Activated CD4-positive, CD25-positive, alpha-beta regulatory T cell (primary cell): ENCODE measurements around the gene ADCY9.
"Not testable (repeated sequence)": the region's sequence is repeated elsewhere in the genome, so short reads cannot be mapped to it uniquely, and the experiment has no call there.

Experiments used
- DNase-seq, 4 experiments: peaks; one replicate each; lab custom pipeline; 2025; lab: John Stamatoyannopoulos, UW

ADCY9 gene

DNA sequence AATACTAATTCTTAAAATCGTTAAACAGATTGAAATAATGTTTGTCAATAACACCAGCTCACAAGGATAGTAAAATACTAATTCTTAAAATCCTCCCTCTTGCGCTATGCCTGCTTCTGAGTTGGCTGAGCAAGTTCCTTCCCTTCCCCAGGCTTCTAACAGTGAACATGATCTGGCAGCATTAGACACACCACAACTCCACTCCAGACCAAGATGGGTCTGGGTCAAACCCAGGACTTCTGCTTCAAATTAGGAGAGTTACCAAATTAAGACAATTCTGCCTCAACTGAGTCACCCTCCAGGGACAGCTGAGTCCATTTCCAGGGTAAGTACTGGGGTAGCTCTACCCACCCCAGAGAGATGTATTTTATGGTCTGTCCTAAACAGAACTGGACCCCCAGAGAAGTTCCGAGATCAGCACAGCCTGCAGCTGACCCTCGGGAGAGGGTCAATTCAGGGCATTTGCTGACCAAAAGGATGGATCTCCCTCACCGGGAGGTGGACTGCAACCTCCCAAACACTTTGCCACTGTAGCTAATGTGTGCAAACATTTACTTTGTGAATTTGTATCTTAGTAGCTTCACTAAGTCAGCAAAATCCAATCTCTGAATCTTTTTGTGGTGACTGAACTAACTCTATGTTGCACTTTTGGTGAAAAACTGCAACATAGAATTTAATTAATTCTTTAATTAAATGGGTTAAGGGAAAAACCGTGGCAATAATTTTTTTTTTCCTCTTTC is 48.8 kb downstream of the ADCY9 start:
- no peak for DNase-seq

- no peak for DNase-seq
Measured at GRCh38 chr16:4064950-4065352, 51.3 kb downstream of the ADCY9 start.

- no peak for DNase-seq
Measured at GRCh38 chr16:4062212-4062802, 53.9 kb downstream of the ADCY9 start.

GRCh38 chr16:4060823-4061222 is 55.4 kb downstream of the ADCY9 start:
- no peak for DNase-seq

GRCh38 chr16:4060009-4060408 is 56.2 kb downstream of the ADCY9 start:
- no peak for DNase-seq

DNA sequence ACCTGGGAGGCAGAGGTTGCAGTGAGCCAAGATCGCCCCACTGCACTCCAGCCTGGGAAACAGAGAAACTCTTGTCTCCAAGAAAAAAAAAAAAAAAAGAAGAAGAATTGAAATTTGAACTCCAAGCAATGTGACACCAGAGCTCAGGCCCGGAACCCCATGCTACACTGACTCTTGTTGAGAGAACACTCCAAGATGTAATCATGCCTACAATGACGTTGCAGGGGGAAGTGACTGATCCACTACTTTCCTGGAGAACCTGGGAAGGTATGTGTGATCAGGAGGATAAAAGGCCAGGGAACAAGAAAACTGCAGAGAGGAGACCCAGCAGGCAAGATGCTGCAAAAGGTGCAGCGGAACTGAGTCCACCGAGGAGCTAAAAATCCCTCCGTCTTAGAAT is 57.9 kb downstream of the ADCY9 start:
- no peak for DNase-seq

GRCh38 chr16:4057439-4057877 is 58.8 kb downstream of the ADCY9 start:
- DNase-seq = no peak

DNA sequence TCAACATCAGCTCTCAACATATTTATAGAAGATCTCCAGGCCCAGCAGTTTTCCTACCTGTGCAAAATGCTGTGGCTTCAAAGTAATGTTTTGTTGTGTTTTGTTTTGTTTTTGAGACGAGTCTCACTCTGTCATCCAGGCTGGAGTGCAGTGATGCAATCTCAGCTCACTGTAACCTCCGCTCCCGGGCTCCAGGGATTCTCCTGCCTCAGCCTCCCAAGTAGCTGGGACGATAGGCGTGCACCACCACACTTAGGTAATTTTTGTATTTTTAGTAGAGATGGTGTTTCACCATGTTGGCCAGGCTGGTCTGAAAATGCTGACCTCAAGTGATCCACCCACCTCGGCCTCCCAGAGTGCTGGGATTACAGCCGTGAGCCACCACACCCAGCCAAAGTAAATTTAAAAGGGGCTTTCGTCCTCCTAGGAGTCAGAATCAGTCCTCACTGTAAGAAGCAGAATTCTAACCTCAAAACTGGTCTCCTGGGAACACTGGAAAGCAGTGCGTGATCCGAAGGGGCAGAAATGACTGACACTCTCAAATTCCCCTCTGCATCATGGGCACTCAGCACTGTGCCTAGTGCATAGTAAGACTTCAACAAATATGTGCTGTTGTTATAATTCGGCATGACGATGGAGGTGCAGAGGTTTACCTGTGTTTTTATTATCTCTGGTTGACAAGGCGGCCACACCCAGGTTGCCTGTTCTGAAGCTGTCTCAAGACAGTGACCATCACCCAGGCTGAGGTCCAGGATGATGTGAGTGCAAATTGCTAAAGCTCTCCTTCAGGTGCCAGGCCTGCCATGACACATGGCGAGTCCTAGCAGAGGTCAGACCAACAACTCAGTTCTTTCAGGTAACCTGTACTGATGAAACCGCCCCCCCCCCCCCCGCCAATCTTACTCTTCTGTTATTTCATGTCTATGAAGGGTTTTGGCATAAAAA is 59.8 kb downstream of the ADCY9 start:
- no peak for DNase-seq

DNA sequence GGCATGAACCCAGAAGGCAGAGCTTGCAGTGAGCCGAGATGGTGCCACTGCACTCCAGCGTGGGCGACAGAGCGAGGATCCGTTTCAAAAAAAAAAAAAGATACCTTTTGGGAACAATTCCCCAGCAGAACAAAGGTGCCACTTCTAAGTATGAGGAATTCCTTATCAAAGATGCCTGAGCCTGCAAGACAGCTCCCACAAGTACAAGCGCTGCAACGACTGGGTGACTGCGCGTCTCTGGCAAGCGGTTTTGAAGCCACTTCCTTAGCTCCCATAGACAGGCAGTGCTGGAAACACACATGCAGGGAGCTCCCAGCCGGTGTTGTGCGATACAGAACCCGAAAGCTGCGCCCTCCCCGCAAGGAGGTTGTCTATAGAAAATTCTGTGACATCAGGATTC is 60.5 kb downstream of the ADCY9 start:
- DNase-seq = no peak

- no peak for DNase-seq
Measured at GRCh38 chr16:4053301-4053845, 62.9 kb downstream of the ADCY9 start.

DNA sequence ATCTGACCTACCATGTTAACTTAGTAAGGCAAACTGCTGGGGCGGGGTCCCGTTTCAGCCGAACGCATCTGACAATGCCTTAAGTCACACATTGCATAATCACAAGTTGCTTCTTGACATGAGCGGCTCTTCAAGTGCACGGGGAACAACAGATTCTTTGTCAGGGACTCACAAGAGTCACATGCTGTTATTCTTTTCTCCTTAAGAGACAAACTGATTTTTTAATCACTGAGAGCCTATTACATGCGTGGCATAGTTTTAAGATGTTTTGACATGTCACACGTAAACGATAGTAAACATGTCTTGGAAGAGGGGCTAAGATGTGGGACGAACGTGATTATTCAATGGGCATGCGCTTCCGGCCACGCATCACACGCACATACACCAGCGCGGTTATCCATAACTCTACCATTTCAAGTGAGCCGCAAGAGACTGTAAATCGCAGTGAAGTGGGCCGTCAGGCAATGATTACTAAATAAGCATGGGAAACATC is 63.4 kb downstream of the ADCY9 start:
- no peak for DNase-seq

DNA sequence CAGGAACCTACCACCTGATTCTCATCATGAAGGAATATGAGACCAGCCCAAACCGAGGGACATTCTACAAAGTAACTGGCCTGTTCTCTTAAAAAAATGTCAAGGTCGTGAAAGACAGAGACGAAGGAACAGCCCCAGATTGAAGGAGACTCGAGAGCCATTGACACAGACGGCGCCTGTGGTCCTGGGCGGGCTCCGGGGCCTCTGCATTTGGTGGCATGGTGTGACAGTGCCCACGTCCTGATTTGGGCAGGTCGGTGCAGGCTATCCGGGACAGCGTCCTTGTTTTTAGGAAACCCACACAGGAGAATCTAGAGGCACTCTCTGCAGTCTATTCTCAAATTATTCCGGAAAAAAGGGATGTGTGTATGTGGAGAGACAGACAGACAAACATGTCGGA is 64.1 kb downstream of the ADCY9 start:
- DNase-seq = no peak

- no peak for DNase-seq
Measured at GRCh38 chr16:4051591-4051990, 64.7 kb downstream of the ADCY9 start.

- DNase-seq = no peak
Measured at GRCh38 chr16:4049031-4049430, 67.2 kb downstream of the ADCY9 start.

- no peak for DNase-seq
Measured at GRCh38 chr16:4048481-4048880, 67.8 kb downstream of the ADCY9 start.

GRCh38 chr16:4046221-4046620 is 70.0 kb downstream of the ADCY9 start:
- no peak for DNase-seq

- not testable (repeated sequence) for DNase-seq
Measured at GRCh38 chr16:4045561-4045960, 70.7 kb downstream of the ADCY9 start.

GRCh38 chr16:4042581-4042980 is 73.7 kb downstream of the ADCY9 start:
- no peak for DNase-seq

- DNase-seq = no peak
Measured at GRCh38 chr16:4038448-4038847, 77.8 kb downstream of the ADCY9 start.

DNA sequence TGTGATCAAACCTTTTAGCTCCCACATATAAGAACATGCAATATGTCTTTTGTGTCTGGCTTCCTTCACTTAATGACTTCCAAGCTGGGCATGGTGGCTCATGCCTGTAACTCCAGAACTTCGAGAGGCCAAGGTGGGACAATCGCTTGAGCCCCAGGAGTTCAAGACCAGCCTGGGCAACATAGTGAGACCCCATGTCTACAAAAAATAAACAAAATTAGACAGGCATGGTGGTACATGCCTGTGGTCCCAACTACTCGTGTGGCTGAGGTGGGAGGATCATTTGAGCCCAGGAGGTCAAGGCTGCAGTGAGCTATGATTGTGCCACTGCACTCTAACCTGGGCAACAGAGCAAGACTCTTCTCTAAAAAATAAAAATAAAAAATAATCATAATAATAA is 79.3 kb downstream of the ADCY9 start:
- not testable (repeated sequence) for DNase-seq

GRCh38 chr16:4034963-4035362 is 81.3 kb downstream of the ADCY9 start:
- DNase-seq = no peak

DNA sequence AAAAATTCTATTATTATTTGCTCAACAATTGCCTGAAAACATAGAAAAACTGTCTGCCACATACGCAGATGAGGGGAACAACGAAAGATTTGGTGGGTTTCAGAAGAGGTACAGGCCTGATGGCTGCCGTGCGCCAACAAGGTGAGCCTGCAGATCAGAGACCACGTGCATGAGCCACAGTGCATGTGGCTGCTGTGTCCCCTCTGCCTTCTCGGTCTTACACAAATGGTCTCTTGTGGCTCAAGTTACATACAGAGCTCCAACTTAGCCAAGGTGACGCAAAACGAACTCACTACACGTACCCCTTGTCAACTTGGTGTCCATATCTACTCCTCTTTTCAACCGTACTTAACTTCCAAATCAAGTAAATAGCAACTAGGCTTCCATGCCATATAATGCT is 82.3 kb downstream of the ADCY9 start:
- no peak for DNase-seq
